Measurements from ENCODE around the gene CDH22.
A peak's percentile ranks its signal among the peaks of the same experiment; 100 is the strongest.

The CDH22 gene

DNA sequence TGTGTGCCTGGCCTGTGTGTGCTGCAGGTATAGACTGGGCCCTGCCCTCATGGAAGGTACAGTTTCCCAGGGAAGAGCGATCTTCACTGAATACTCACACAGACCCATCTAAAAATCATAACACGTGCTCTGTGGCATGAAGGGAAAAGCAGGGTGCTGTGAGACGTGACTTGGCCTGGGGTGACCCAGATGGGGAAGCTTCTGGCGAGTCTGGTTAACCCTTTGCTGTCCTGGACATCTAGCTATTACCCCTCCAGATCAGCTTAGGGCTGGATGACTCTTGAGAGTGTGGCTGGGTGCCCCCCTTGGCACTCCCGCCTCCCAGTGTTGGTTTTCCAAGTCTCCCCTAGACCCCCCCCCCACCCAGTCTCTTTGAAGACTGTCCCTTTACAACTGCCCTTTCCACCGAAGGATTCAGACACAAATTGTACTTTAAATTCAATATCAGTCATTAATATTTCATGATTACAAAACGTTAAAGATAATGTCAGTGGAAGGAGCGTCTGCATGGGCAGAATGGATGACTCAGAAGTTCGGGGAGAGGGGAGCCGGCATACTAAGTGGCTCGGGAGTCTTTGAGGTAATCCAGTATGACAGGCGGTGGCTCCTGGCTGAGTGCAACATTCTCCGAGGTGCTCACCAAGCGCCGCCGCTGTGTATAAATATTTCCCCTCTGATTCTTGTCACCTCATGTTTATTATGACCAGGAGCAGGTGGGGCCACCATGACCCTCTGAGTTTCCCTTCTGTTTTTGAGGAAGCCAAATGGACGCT is 112.8 kb downstream of the CDH22 start:
- DNase-seq (ENCODE audit: low read depth, low spot score) = no peak

DNA sequence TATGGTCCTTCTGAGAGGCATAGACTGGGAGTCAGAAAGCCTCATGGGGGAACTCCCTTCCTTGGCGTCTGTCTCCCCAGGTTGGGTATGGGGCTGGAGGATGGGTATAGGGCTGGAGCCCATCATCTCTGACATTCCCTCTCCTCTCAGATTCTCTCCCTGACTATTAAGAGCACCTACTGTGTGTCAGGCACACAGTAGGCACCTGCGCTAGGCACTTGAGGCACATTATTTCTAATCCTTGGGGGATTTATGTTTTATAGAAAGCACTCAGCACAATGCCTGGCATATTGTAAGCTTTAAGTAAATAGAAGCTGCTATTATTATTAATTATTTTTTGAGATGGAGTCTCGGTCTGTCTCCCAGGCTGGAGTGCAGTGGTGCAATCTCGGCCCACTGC is 113.9 kb downstream of the CDH22 start:
- no peak for DNase-seq (ENCODE audit: low read depth, low spot score)

DNA sequence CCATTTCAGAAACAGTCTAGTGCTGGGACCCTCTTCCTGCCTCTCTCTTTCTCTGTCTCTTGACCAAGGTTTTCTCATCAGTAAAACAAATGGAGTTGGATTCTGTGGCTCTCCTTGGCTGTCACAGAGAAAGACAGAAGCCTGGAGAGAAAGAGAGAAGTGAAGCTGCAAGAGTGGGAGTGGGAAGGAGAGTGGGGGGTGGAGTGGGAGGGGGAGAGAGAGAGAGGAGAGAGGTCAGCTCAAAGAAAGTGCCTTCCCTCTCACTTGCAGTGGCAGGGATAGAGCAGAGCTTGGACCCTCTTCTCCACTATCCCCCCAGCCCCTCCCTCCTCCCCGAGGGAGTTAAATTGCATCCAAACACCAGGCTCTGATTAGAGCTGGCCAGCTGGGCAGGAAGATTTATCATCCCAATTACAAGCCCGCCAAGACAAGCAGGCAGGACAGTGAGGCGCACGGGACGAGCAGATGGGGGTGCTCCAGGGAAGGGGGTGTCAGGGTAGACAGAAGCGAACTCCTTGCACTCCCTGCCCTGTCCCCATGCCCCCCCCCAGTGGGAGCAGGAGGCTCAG is 115.8 kb downstream of the CDH22 start:
- no peak for DNase-seq (ENCODE audit: low read depth, low spot score)

DNA sequence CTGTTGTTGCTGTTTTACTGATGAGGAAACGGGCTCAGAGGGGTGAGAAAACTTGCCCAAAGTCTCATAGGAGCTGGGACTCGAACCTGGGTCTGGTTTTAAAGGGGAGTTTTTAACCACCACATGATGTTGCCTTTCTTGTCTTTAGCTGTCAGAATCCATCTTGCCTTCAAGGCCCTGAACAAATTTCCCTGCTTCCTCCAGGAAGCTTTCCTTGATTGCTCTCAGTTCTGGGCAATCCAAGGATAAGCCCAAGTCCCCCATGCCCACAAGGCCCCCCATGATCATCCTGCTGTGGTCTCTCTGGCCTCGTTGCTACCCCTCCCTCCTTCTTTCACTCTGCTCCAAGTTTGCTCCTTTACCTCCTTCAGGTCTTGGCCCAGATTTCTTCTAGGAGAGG is 116.7 kb downstream of the CDH22 start:
- DNase-seq (ENCODE audit: low read depth, low spot score) = no peak

DNA sequence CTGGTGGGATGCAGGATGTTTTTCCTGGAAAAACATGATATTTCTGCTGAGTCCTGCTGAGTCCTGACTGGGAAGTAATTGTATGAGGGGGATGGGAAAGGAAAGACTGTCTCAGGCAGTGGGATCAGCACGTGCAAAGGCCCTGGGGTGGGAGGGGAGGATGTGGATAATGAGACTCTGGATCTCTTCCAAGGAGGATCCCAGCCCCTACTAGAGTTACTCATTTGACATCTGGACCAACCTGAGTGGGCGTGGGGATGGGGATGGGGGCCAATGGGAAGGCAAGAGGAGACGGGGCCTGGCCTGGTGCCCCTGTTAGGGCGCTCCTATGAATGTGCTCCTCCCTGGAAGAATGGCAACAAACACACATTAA is 117.1 kb downstream of the CDH22 start:
- DNase-seq (ENCODE audit: low read depth, low spot score) = no peak

DNA sequence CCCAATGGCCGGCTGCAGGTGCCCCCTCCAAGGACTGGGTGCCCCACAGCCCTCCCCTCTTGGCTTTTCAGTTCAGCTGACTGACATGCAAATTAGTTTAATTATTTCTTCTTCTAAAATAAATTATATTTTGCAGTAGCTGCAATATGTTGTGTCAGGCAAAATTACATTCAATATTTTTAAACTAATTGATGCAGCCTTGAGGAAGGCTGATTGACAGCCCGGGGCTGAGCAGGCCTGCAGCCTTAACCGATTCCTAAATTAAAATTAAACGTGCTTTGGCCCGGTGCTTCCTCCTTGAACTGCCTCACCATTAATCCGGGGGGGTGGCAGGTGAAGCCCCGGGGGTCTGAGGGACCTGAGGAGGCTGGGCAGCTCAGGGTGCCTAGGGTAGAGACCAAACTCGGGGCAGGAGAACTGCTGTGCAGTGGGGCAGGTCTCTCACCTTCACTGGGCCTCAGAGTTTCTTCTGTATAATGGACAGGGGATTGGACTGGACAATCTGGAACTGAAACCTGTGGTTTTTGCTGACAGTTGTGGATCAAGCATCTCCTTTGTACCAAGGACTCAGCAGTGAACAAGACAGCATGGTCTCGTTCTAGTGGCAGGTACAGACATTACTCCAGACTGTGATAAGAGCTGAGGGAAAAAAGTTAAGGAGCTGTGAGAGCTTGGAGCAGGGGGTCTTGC is 117.7 kb downstream of the CDH22 start:
- DNase-seq (ENCODE audit: low read depth, low spot score) = no peak

DNA sequence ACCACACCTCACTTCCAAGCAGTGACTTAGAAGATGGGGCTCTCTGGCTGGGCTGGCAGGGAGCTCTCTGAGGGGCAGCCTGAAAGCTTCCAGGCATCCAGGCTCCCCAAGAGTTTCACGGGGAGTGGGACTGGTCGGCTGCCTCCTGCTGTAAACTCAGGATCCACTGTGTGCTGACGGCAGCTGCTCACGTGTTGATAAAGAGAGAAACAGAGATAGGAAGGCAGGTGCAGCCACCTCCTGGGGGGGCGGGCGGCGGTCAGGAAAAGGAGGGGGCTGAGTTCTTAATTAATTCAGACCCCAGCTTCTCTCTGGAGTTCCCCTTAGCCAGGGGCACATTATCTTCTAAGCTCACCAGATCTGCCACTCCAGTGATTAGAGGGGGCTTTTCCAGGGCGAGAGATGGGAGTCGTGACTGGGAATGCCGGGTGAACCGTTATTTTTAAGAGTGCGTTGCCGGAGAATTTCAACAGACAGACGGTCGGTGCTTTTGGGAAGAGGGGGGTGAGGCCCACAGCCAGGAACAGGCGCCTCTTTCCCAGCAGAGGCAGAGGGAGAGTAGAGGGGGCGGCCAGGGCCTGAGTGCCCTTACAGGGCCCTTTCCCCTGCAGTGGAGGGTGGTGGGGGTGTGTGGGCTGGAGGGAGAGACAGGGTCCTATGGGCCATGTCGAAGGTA is 119.3 kb downstream of the CDH22 start:
- no peak for DNase-seq (ENCODE audit: low read depth, low spot score)

DNA sequence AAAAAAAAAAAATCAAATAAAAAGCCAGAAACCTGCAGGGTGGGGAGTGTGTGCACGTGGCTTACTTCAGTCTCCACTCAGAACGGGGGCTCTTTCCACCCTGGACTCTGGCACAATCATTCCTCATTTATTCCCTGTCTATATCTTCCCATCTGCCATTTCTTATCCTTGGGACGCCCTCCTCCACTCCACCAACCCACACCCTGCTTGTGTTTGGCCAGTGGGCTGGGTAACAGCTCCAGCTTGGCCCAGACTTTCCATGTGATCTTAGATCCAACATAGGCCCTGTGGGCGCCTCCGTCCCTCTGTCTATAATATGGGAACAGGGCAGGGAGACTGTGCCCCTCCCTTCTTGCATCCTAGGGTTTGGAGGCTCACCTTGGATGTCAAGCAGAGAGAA is 122.1 kb downstream of the CDH22 start:
- no peak for DNase-seq (ENCODE audit: low read depth, low spot score)

DNA sequence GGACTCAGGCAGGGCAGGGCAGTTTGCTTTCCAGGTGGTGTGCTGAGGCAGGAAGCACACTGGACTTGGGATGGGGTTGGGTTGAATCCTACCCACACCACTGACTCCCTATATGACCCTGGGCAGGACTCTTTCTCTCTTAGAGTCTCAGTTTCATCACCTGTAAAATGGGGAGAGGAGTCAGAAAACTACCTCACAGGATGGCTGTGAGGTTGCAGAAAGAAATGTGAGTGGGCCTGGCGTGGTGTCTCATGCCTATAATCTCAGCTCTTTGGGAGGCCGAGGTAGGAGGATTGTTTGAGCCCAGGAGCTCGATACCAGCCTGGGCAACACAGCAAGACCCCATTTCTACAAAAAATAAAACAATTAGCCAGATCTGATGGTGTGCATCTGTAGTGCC is 122.9 kb downstream of the CDH22 start:
- DNase-seq (ENCODE audit: low read depth, low spot score) = no peak

DNA sequence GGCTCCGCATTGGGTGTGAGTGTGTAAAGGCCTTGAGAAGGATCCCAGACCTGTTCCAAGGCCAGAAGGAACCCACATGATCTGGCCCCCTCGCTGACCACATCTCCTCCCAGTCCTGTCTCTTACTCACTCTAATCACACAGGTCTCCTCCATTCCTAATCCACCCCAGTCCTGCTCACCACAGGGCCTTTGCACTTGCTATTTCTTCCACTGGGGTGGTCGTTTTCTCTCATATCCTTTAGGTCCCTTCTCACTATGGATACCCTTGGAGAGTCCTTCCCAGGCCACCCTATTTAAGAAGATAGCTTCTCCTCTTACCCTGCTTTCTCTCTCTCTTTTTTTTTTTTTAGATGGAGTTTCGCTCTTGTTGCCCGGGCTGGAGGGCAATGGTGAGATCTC is 124.5 kb downstream of the CDH22 start:
- no peak for DNase-seq (ENCODE audit: low read depth, low spot score)

DNA sequence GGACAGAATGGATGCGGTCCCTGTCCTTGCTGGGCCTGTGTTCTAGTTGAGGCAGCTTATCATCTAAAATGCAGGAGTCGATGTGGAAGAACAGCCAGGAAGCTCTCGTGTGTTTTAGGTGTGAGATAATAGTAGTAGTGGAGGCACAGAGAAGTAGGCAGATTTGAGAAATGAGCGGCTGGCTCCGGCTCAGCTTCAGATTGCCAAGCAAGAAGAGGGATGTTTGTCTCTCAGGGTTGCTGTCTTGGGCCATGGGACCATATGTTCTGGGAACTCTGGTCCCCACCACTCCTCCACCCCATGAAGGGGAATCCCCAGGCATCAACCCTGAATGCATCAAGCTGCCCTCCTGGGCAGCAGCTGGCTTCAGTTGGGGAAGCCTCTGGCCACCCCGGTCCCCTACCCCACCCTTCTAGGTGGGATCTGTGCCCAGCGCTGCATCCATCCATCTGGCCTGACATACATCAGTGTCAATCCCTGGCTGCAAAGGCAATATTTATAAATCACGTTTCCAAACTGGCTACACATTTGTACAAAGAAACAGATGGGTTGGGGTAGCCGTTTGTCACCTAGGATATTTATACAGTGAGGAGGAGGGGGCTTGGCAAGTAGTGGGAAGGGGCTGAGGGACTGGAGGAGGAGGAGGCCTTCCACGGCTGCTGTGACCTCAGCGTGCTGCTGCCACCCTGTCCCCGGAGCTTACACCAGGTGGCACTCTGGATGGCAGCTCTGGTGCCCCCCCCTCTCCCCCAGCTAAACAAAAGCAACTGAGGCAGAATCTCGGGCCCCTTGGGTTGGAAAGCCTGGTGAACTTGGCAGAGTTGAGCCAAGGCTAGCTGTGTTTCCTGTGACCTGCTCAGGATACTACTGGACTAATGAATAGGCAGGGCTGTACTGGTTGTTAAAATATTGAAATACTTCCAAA is 125.8 kb downstream of the CDH22 start:
- no peak for DNase-seq (ENCODE audit: low read depth, low spot score)

DNA sequence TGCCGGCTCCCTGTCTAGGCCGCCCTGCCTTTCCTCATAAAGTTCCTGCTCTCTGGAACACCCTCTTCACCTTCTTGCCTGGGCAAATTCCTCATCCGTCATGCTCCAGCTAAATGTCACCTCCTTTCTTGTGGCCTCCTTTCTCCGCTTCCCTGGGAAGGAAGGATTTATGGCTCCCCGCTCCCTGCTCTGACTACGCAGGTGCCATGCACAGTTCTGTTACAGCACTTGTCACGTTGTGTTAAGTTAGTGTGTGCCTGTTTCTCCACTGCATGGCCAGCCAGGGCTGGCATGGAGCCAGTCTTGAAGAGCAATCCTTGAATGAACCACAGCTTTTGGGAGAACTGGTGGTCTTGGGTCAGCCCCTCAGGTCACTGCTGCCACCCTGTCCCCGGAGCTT is 128.4 kb downstream of the CDH22 start:
- DNase-seq (ENCODE audit: low read depth, low spot score) = no peak

DNA sequence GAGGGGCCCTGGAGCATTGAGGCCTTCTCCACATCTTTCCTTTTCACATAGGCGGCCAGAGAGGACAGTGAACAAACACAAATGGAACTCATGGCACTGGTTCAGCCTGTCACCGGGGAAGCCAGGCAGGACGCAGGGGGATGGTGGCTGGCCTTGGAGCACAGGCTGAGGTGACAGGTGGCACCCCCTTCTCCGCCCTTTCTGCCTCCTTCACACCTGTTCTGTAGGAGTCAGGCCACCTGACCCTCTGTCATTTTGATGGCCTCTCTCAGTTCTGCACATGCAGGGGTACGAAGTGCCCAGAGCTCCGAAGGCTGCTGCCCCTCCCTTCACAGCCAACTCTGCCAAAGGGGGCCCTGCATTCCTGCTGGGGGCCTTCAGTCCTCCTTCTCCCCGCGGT is 129.4 kb downstream of the CDH22 start:
- DNase-seq (ENCODE audit: low read depth, low spot score) = no peak

DNA sequence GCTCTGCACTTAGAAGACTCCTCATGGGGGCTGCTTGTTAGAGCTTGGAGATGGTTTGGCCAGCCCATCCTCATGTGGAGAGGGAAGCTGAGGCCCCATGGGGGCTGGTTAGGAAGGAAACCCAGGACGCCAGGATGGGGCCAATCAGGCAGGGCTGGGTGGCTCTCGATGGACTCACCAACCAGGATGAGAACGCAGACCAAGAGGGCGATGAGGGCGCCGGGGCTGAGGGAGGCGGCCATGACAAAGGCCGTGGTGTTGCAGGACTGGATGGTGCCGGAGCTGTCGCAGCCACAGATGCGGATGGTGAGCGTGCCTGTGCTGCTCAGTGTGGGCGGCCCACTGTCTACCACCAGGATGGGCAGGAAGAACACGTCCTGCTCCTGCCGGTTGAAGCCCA is 130.5 kb downstream of the CDH22 start:
- no peak for DNase-seq (ENCODE audit: low read depth, low spot score)

DNA sequence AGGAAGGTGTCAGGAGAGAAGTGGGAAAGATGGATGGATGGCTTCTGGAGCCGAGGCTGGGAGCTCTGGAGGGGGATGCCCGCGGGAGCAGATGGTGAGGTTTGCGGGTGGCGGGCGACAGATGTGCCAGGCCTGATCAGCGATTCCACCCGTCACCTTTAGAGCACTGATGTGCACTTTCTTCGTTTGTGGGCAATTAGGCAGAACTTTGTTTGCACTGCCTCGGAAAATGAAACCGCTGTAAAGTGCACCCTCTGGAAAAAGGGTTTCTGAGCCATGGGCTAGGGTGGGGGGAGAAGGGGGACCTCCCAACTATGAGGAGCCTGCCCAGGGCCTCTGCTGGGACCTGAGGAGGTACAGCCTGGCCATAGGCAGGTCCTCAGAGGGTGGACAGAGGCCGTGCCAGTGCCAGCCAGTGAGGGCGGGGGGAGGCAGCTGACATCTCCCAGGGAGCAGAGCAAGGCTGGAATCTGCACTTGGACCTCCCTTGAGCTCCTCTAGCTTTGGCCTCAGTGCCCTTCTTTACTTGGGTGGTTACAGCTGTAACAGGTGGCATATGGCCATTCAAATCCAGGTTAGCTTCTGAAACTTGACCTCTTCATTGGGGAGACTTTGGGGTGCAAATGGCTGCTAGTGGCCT is 131.4 kb downstream of the CDH22 start:
- DNase-seq (ENCODE audit: low read depth, low spot score) = no peak

DNA sequence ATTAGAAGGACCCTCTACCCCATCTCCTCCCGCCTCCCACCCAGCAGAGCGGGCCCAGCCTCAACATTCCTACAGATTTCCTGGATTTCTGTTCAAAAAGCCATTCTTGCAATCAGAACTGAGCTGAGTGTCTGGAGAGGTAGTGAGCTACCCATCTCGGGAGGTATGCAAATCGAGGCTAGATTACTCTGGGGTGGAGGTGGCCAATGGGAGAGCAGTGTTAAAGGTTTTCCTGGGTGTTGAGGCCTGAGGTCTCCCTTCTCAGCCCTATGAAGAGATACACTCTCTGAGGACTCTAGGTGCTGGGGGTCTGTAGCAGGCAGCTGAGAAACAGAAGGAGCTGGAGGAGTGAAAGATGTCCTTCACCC is 133.2 kb downstream of the CDH22 start:
- no peak for DNase-seq (ENCODE audit: low read depth, low spot score)

DNA sequence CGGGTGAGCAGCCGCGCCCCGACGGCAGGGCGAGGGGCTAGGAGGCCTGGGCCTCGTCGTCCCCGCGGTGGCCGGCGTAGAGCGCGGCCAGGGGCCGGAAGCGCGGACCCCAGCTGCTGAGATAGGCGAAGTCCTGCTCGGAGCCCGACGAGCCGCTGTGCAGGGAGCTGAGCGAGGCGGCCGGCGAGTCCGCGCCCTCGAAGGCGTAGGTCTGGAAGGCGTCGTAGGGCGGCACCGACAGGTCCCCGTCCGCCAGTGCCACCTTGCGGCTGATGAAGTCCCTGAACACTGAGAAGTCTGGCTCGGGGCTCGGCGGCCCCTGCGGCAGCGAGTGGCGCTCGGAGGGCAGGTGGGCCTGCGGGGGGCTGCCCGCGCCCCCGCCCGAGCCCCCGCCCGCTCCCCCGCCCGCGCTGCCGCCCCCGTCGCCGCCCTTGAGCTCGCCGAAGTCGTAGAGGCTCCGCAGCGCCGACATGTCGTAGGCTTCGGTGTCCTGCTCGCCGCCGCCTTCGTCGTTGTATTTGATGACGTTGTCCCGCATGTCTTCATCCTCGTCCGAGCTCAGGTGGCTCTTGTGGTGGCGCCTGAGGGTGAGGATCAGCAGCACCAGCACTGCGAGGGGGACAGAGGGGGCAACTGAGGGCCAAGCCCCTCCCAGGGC is 133.7 kb downstream of the CDH22 start:
- DNase-seq (ENCODE audit: low read depth, low spot score) = peak; percentile 85

DNA sequence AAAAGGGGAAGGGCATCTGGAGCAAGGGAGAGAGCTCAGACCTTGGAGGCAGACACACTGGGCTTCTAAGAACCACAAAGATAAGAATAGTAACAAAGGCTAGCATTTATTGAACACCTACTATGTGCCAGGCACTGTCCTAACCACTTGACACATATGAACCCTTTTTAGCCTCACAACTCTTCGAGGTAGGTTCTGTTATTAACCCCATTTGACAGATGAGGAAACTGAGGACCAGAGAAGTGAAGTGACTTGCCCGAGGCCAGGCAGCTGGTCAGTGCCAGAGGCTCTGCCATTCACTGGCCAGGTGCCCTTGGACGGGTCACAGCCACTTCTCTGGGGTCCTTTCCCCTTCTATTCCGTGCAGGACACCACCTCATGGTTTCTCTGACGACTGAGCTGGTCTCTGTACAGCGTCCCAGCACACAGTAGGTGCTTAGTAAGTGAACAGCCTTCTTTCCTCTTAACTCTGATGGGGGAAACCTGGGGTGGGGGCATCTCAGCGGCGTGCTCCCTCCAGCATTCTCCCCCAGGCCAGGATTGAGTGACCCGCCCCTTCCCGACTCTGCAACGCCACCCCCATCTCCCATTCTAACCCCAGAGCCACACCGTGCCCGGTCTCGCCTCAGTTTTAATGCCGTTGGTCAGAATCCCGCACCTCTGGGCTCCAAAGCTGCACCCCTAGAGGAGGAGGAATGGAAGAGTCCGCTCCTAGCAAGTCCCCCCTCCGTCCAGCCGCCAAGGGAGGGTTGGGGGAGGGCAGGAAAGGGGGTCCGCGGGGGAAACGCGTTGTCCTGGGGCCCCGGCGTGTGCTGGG is 134.4 kb downstream of the CDH22 start:
- no peak for DNase-seq (ENCODE audit: low read depth, low spot score)

DNA sequence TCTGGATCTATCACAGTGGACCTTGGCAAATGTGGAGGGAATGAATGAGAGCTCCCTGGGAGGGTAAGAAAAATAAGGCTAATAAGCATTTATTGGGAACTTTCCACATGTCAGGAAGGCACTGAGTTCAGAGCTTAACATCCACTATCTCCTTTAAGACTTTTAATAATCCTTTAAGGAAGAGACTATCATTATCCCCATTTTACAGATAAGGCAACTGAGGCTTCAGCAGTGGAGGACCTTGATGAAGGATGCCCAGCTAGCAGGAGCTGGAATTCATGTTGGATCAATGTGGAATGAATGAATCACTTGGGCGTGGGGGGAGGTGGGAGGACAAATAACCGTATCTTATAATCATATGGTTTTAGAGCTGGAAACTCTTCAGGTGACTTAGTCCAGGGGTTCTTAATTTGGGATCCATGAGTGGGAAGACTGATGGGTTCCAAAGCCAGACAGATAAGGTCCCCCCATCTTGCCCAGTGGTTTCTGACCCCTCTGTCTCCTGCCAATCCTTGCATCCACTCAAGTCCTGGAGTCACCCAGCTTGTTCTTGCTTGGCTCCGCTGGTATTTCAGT is 135.2 kb downstream of the CDH22 start:
- DNase-seq (ENCODE audit: low read depth, low spot score) = no peak
